GM19467 (cell line): ENCODE measurements around the gene FGF6.
"Not testable (repeated sequence)": the region's sequence is repeated elsewhere in the genome, so short reads cannot be mapped to it uniquely, and the experiment has no call there.

ENCODE experiments used
- ATAC-seq: cut with Tn5 transposase; IDR thresholded peaks from one replicate; pipeline ENCODE4 v1.9.1; 2021; ENCODE audit warnings: mild to moderate bottlenecking, moderate library complexity; ENCODE audit not compliant: unreplicated experiment

Gene FGF6

DNA sequence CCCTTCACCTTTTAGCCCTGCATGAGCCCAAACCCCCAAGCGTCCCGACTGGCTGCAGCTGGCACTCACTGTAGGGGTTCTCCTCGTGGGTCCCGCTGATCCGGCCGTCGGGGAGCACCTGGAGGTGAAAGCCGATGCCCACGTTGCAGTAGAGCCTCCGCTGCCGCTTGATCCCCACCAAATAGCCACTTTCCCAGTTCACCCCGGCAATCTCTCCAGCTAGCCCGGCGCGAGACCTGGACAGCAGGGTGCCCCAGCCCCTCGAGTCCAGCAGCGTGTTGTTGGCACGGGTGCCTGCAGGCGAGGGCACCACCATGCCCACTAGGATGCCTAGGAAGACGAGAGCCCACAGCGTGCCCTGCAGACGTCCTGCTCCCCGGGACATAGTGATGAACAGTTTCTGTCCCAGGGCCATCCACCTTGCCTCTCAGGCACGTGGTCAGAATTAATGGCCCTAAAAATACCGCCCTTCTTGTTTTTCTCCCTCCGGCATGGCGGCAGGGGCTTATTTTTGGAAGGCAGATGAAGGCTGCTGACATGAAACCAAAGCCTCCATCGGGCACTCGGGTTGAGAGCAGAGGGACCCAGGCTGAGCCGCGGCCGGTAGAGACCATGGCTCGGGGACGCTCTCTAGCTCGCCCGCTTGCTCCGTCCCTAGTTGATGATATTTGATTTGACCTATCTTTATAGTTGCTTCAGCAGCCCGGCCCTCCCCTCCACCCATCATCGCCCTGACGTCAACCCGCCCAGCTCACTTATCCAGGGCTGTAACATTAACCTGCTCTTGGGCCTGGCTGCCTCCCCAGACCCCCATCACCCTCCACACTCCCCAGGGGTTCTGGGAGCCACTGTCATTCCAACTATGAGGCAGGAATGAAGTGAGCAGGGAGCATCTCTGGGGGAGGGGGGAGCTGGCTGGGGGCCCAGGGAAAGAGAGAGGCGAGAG is at the start of gene FGF6:
Gene FGF6 (minus strand): TSS at position 660 of the 946 bp plus-strand sequence. CDS start 245 bp downstream, at position 415.
- ATAC-seq, result no peak

- ATAC-seq, result no peak
These were observed 45.4 kb upstream of the FGF6 start for GRCh38 chr12:4490973-4491372.

- no peak for ATAC-seq
These were observed 43.9 kb upstream of the FGF6 start for GRCh38 chr12:4489556-4489955.

DNA sequence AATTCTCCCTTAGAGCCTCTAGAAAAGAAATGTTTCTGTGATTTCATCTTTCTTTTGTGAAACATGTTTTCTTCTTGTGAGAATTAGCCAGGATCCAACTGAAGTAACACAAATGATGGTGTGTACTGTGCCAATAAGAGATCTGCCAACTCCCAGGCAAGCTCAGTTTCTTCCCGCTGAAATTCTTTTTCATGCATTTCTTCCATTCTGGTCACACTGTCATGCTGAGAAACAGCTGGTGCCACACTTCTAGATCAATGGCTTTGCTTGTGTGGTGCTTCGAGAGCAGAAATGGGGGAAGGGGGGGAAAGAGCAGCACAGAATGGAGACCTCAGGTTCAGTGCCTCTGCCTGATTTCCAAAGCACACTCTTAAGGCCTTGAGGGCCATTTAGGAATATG is 41.4 kb upstream of the FGF6 start:
- no peak for ATAC-seq

DNA sequence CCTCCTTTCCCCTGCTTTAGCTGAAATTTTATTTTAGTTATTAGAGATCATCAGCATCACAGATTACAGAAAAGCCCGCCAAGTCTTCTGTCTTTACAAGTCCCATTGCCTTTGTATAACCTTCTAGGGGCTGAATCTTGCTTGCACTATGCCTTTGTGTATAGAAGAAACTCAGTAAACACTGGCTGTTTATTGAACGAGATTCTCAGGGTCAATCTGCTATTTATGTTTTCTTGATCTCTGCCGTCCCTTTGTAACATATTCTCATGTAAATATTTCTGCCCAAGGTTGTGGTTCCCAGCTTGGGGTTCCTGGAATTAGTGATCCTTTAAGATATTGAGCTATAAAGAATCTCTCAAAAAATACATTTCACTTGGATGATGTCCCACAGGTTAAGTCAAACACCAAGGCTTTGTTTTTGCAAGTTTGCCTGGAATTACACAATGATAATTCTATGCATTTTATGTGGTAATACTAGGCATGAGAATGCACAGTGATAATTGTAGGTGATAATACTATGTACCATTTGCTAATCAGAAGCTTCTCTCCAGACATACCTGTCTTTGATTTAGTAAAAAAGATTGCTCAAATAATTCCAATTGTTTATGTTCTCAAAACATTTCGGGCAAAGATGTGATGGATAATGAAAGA is 40.6 kb upstream of the FGF6 start:
- no peak for ATAC-seq

DNA sequence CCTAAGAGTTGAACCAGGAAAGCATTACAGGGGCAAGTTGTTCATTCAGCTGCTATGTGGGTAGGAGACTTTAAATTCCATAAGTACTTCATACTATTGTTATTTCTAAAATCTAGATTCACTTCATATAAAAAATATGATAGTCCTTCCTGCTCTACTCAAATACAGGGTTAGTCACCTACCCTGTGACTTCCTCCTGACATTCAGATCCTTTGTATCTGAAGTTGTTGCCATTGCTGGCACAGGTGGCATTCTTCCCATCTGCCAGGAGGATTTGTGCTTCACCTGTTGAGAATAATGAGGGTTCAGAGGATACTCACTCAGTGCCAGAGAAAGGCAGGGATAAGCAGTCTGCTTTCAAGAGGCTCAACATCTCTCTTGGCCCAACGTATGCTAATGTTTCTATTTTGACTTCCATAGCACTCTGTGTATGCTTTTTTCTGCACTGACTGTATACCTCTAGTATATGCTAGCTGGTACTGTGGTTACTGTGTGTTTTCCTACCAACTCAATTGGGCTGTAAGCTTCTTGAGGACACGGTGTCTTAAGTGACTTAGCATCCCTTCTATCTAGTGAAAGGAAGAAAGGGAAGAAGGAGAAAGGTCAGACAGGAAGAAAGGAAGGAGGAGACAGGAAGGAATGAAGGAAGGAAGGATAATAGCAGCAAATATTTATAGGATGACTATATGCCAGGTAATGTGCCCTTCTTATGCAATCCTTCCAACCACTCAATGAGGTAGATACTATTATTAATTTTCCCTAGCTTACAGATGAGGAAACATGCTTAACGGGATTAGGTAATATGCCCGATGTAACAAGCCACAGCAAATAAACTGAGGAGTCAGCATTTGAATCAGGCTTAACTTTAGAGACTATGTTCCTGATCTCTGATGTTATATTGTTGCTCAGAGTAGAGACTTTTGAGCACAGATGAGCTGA is 38.5 kb upstream of the FGF6 start:
- ATAC-seq, result no peak

DNA sequence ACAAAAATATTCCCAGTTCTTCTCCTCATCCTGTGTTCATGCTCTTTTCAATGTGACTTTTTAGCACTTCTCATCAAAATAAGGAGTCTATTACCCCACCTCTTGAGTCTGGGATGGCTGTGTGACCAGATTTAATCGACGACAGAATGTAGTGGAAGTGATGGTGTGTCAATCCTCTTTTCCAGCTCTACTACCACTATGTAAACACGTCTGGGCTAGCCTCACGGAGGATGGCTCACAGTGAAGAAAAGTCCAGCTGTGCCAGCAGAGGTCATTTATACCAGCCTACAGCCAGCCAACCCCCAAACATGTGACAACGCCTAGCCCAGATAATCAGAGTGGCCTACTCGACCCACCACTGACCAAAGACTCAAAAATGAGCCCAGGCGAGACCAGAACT is 37.3 kb upstream of the FGF6 start:
- no peak for ATAC-seq

GRCh38 chr12:4478933-4479332 is 33.3 kb upstream of the FGF6 start:
- no peak for ATAC-seq

- no peak for ATAC-seq
These were observed 31.5 kb upstream of the FGF6 start for GRCh38 chr12:4477129-4477528.

- ATAC-seq, result no peak
These were observed 26.4 kb upstream of the FGF6 start for GRCh38 chr12:4472046-4472445.

DNA sequence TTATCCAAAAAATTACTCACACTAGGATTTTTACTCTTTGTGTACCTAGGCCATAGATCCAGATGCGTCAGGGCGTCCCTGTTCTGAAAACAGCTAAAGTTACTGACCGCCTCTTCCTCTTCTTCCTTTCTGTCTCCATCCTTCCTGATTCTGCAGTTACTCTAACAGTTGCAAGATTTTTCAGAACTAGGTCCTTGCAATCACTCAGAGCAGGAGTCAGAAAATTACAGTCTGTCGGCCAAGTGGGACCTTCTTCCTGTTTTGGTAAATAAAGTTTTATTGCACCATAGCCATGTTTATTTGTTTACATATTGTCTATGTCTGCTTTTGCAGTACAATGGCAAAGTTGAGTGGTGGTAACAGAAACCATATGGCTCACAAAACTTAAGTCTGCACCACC is 25.6 kb upstream of the FGF6 start:
- ATAC-seq, result no peak

DNA sequence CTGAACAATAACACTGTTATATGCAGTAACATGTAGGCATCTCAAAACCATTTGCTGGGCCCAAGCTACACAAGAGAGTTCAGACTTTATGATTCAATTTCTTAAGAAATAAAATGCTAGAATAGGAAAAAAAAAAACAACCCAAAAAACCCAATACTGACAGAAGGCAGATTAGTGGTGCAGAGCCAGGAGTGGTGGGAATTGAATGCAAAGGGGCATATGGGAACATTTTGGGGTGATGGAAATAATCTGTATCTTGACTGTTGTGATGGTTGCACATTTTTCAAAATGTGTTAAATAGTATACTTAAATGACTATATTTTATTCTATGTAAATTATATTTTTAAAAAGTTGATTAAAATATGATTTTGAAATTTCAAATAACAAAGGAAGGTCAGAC is 23.4 kb upstream of the FGF6 start:
- no peak for ATAC-seq

GRCh38 chr12:4460761-4461160 is 15.1 kb upstream of the FGF6 start:
- no peak for ATAC-seq

GRCh38 chr12:4455849-4456248 is 10.2 kb upstream of the FGF6 start:
- ATAC-seq, result not testable (repeated sequence)

DNA sequence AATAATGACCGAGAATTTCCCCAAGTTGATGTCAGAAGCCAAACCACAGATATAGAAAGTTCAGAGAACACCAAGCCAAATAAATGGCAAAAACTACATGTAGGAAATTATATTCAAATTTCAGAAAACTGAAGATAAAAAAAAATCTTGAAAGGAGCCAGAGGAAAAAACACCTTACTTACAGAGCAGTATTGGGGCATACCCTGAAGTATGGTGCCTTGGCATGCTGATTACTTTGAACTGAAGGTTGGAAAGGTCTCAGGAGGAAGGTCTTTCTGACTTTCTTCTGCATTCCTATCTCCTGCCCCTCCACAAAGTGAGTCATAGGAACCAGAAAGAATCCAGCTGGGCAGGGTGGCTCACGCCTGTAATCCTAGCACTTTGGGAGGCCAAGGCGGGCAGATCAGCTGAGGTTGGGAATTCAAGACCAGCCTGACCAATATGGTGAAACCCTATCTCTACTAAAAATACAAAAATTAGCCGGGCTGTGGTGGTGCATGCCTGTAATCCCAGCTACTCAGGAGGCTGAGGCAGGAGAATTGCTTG is 8.8 kb upstream of the FGF6 start:
- no peak for ATAC-seq

- ATAC-seq, result no peak
These were observed 6.1 kb upstream of the FGF6 start for GRCh38 chr12:4451694-4452093.

DNA sequence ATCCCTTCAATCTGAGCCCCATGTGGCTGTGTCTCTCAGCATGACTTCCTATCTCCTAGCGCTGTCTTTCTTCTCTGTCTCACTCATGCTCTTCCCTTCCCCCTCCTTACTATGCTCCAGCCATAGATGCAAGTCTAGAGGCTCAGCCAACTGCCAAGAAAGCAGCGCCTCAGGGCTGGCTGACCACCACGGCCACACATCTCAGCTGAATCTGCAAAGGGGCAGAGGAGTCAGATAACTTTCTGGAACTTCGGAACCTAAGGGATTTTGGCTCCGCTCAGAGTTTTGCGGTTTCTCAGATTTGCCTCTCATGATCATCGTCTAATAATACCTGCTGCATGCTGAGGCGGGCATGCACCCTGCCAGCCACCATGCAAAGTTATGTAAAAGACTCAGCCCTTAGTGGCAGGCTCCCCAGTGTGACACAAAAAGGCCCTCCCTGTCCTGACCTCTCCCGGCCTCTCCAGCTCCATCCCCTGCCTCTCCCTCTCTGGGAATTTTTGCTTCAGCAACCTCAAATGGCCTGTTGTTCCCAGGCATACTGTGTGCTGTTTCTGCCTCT is 5.0 kb upstream of the FGF6 start:
- ATAC-seq, result no peak

DNA sequence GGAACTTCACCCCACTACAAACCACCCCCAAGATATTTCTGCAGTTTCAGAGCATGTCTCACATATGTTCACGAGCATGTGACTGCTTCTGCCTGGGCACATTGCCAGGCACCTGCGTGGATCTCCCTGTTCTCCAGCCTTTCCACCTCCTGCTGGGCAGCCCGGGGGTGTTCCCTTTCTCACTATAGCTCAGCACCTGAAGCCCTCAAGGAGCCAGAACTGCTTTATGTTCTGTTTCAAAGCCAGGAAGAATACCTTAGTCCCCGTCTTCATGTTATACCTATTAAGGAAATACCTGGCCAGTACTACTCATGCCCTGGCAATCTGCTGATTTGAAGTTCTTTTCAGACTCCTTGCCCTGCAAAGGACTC is 4.2 kb upstream of the FGF6 start:
- ATAC-seq, result no peak

- no peak for ATAC-seq
These were observed 3.6 kb upstream of the FGF6 start for GRCh38 chr12:4448943-4449850.
